GM23338 (cell line): Measurements from ENCODE around the gene PLD5.

Source experiments
- CREB1 ChIP-seq: fragments of 250-450 bp; sonication (Bioruptor Pico); IDR thresholded peaks from 2 replicates; pipeline ENCODE4 v1.5.0; 2020; ENCODE audit warnings: low read depth, mild to moderate bottlenecking, moderate library complexity
- EZH2 ChIP-seq: fragments of 200-600 bp; sonication (generic); IDR thresholded peaks from one replicate; pipeline ENCODE4 v1.8.0; 2017; ENCODE audit warnings: antibody characterized with exemption, mild to moderate bottlenecking, low read depth; ENCODE audit not compliant: unreplicated experiment
- EZH2phosphoT487 ChIP-seq: fragments of 200-600 bp; sonication (generic); IDR thresholded peaks from one replicate; pipeline ENCODE4 v1.8.1; 2018; ENCODE audit warnings: antibody characterized with exemption; ENCODE audit not compliant: unreplicated experiment
- POLR2AphosphoS5 ChIP-seq: IDR thresholded peaks from 2 replicates; pipeline ENCODE4 v1.6.1; 2016; ENCODE audit warnings: antibody characterized with exemption, low read depth
- STAT1 ChIP-seq: IDR thresholded peaks from one replicate; pipeline ENCODE4 v1.6.1; 2016; ENCODE audit warnings: antibody characterized with exemption; ENCODE audit not compliant: unreplicated experiment
- TF ChIP-seq, protein P1 (sequence below), 2 experiments: fragments of 200-600 bp in 1 of 2; sonication (generic) in 1 of 2; conservative IDR thresholded peaks; 2 replicates each; pipeline versions ENCODE4 v1.5.1 to v1.6.1; 2016 to 2017; ENCODE audit warnings: antibody characterized with exemption in 2 of 2, low read depth in 2 of 2, mild to moderate bottlenecking in 2 of 2, moderate library complexity in 1 of 2
- TF ChIP-seq, protein P2 (sequence below): IDR thresholded peaks from one replicate; pipeline ENCODE4 v1.6.1; 2018; ENCODE audit warnings: antibody characterized with exemption; ENCODE audit not compliant: unreplicated experiment
- TF ChIP-seq, protein P3 (sequence below): fragments of 250-450 bp; sonication (Bioruptor Pico); IDR thresholded peaks from 2 replicates; pipeline ENCODE4 v1.5.0; 2020; ENCODE audit warnings: mild to moderate bottlenecking, moderate library complexity

DNA sequence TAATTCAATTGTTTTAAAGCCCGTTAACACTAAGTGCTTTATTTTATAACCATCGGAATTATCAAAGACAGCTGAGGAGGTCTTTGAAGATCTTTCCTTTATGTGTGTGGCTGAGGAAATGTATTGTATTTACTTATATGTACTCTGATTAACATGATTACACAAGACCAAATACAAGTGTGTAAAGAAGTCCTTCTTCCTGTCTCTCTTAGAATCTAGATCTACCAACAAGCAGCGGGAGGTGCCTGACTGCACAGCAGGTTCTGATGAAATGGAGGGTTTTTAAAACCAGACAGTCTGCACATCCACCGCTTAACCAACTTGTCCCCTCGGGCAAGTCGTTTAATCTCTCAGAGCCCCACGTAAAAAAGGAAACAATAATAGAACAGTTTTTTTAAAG lies 285.1 kb downstream of the PLD5 start:
- TF ChIP-seq, protein P1, sequence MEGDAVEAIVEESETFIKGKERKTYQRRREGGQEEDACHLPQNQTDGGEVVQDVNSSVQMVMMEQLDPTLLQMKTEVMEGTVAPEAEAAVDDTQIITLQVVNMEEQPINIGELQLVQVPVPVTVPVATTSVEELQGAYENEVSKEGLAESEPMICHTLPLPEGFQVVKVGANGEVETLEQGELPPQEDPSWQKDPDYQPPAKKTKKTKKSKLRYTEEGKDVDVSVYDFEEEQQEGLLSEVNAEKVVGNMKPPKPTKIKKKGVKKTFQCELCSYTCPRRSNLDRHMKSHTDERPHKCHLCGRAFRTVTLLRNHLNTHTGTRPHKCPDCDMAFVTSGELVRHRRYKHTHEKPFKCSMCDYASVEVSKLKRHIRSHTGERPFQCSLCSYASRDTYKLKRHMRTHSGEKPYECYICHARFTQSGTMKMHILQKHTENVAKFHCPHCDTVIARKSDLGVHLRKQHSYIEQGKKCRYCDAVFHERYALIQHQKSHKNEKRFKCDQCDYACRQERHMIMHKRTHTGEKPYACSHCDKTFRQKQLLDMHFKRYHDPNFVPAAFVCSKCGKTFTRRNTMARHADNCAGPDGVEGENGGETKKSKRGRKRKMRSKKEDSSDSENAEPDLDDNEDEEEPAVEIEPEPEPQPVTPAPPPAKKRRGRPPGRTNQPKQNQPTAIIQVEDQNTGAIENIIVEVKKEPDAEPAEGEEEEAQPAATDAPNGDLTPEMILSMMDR (conservative IDR thresholded peaks at IDR 0.05; ENCODE audit: low read depth in 2 of 2) = no peak
- TF ChIP-seq EZH2phosphoT487 (no peak), EZH2 (no peak), POLR2AphosphoS5 (no peak), STAT1 (no peak), CREB1 (no peak)
- TF ChIP-seq, protein P2, sequence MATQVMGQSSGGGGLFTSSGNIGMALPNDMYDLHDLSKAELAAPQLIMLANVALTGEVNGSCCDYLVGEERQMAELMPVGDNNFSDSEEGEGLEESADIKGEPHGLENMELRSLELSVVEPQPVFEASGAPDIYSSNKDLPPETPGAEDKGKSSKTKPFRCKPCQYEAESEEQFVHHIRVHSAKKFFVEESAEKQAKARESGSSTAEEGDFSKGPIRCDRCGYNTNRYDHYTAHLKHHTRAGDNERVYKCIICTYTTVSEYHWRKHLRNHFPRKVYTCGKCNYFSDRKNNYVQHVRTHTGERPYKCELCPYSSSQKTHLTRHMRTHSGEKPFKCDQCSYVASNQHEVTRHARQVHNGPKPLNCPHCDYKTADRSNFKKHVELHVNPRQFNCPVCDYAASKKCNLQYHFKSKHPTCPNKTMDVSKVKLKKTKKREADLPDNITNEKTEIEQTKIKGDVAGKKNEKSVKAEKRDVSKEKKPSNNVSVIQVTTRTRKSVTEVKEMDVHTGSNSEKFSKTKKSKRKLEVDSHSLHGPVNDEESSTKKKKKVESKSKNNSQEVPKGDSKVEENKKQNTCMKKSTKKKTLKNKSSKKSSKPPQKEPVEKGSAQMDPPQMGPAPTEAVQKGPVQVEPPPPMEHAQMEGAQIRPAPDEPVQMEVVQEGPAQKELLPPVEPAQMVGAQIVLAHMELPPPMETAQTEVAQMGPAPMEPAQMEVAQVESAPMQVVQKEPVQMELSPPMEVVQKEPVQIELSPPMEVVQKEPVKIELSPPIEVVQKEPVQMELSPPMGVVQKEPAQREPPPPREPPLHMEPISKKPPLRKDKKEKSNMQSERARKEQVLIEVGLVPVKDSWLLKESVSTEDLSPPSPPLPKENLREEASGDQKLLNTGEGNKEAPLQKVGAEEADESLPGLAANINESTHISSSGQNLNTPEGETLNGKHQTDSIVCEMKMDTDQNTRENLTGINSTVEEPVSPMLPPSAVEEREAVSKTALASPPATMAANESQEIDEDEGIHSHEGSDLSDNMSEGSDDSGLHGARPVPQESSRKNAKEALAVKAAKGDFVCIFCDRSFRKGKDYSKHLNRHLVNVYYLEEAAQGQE = no peak
- TF ChIP-seq, protein P3, sequence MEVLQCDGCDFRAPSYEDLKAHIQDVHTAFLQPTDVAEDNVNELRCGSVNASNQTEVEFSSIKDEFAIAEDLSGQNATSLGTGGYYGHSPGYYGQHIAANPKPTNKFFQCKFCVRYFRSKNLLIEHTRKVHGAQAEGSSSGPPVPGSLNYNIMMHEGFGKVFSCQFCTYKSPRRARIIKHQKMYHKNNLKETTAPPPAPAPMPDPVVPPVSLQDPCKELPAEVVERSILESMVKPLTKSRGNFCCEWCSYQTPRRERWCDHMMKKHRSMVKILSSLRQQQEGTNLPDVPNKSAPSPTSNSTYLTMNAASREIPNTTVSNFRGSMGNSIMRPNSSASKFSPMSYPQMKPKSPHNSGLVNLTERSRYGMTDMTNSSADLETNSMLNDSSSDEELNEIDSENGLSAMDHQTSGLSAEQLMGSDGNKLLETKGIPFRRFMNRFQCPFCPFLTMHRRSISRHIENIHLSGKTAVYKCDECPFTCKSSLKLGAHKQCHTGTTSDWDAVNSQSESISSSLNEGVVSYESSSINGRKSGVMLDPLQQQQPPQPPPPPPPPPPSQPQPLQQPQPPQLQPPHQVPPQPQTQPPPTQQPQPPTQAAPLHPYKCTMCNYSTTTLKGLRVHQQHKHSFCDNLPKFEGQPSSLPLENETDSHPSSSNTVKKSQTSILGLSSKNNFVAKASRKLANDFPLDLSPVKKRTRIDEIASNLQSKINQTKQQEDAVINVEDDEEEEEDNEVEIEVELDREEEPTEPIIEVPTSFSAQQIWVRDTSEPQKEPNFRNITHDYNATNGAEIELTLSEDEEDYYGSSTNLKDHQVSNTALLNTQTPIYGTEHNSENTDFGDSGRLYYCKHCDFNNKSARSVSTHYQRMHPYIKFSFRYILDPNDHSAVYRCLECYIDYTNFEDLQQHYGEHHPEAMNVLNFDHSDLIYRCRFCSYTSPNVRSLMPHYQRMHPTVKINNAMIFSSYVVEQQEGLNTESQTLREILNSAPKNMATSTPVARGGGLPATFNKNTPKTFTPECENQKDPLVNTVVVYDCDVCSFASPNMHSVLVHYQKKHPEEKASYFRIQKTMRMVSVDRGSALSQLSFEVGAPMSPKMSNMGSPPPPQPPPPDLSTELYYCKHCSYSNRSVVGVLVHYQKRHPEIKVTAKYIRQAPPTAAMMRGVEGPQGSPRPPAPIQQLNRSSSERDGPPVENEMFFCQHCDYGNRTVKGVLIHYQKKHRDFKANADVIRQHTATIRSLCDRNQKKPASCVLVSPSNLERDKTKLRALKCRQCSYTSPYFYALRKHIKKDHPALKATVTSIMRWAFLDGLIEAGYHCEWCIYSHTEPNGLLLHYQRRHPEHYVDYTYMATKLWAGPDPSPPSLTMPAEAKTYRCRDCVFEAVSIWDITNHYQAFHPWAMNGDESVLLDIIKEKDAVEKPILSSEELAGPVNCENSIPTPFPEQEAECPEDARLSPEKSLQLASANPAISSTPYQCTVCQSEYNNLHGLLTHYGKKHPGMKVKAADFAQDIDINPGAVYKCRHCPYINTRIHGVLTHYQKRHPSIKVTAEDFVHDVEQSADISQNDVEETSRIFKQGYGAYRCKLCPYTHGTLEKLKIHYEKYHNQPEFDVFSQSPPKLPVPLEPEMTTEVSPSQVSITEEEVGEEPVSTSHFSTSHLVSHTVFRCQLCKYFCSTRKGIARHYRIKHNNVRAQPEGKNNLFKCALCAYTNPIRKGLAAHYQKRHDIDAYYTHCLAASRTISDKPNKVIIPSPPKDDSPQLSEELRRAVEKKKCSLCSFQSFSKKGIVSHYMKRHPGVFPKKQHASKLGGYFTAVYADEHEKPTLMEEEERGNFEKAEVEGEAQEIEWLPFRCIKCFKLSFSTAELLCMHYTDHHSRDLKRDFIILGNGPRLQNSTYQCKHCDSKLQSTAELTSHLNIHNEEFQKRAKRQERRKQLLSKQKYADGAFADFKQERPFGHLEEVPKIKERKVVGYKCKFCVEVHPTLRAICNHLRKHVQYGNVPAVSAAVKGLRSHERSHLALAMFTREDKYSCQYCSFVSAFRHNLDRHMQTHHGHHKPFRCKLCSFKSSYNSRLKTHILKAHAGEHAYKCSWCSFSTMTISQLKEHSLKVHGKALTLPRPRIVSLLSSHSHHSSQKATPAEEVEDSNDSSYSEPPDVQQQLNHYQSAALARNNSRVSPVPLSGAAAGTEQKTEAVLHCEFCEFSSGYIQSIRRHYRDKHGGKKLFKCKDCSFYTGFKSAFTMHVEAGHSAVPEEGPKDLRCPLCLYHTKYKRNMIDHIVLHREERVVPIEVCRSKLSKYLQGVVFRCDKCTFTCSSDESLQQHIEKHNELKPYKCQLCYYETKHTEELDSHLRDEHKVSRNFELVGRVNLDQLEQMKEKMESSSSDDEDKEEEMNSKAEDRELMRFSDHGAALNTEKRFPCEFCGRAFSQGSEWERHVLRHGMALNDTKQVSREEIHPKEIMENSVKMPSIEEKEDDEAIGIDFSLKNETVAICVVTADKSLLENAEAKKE (CRISPR knock-in tag) = no peak
